ENCODE data around the gene SRPK2.

DNA sequence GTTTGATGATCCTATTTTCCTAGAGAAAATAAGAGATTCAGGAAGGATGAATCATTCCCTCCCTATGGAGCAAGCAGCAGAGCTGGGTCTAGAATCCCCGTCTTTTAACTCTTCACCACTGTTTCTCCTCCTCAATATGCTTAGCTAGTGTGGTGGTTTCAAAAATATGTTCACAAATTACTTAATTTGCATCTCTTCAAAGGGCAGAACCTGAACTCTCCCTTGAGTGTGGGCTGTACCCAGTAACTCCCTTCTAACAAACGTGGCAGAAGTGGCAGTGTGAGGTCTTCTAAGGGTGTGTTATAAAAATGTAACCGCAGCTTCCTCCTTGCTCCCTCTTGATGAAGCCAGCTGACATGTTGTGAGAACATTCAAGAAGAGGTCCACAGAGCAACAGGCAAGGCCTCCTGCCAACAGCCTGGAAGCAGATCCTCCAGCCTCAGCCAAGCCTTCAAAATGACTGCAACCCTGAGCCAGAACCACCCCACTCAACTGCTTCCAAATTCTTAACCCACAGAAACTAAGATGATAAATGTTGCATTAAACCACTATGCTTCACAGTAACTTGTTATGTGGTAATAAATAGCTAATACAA is 36.6 kb downstream of the SRPK2 start:
- TF ChIP-seq PRDM4 (tag by site-specific recombination; IDR thresholded peaks at IDR 0.05), result no peak
- no peak for TF ChIP-seq CTCF (tag by site-specific recombination; IDR thresholded peaks at IDR 0.05)
- no peak for TF ChIP-seq ZFP37 (tag by site-specific recombination; IDR thresholded peaks at IDR 0.05)
- TF ChIP-seq ZSCAN18 (tag by site-specific recombination; IDR thresholded peaks at IDR 0.05), result no peak

All from HEK293 (cell line).